Keratinocyte (primary cell): Measurements from ENCODE around the gene ERICH6B. TPM values are rescaled to one million over a fixed set of nuclear protein-coding genes. Genes with fewer than 3 reads are reported as not detected.

Source experiments
- DNase-seq: peaks from one replicate; pipeline ENCODE4 v3.0.0-alpha.2; 2011; ENCODE audit warnings: low read depth, missing footprints, low spot score
- FAIRE-seq: peaks from 2 replicates; lab custom pipeline; 2011; peaks lifted over from hg19 to GRCh38; lab: Jason Lieb, UNC
- H2AFZ ChIP-seq: 2 replicates; pipeline ENCODE4 v1.6.0; 2012; ENCODE audit warnings: low read length, control low read depth, inconsistent platforms; ENCODE audit not compliant: control insufficient read depth
- H3K27ac ChIP-seq: 2 replicates; pipeline ENCODE4 v1.5.1; 2011; ENCODE audit warnings: low read length; ENCODE audit not compliant: control insufficient read depth, insufficient read depth
- H3K27me3 ChIP-seq: 3 replicates; pipeline ENCODE4 v1.6.0; 2011; ENCODE audit warnings: low read length; ENCODE audit not compliant: control insufficient read depth, insufficient read depth; ENCODE audit errors: extremely low read depth
- H3K36me3 ChIP-seq, 2 experiments: 2 replicates in 1 of 2; 3 replicates in 1 of 2; pipeline ENCODE4 v1.5.1; 2011; ENCODE audit warnings: low read length in 2 of 2, mild to moderate bottlenecking in 1 of 2; ENCODE audit not compliant: control insufficient read depth in 2 of 2, insufficient read depth in 2 of 2; ENCODE audit errors: extremely low read depth in 1 of 2
- H3K4me1 ChIP-seq: 3 replicates; pipeline ENCODE4 v1.5.1; 2011; ENCODE audit warnings: low read length; ENCODE audit not compliant: control insufficient read depth, insufficient read depth; ENCODE audit errors: extremely low read depth
- H3K4me2 ChIP-seq: 3 replicates; pipeline ENCODE4 v1.6.0; 2011; ENCODE audit warnings: low read depth, low read length; ENCODE audit not compliant: control insufficient read depth, insufficient read depth; ENCODE audit errors: extremely low read depth
- H3K4me3 ChIP-seq, 3 experiments: fragments of 200-600 bp in 1 of 3; sonication (generic) in 1 of 3; 2 replicates in 2 of 3; 3 replicates in 1 of 3; pipeline ENCODE4 v1.5.1; 2011 to 2016; ENCODE audit warnings: low read length in 3 of 3, mild to moderate bottlenecking in 3 of 3, control low read depth in 2 of 3, inconsistent platforms in 1 of 3, low read depth in 1 of 3, mixed read lengths in 1 of 3, mixed run types in 1 of 3, moderate library complexity in 1 of 3; ENCODE audit not compliant: control insufficient read depth in 2 of 3, insufficient read depth in 2 of 3; ENCODE audit errors: extremely low read depth in 1 of 3
- H3K79me2 ChIP-seq: 2 replicates; pipeline ENCODE4 v1.6.0; 2012; ENCODE audit warnings: low read length; ENCODE audit not compliant: control insufficient read depth, insufficient read depth
- H3K9ac ChIP-seq: 3 replicates; pipeline ENCODE4 v1.6.0; 2011; ENCODE audit warnings: low read length; ENCODE audit not compliant: control insufficient read depth, insufficient read depth; ENCODE audit errors: extremely low read depth
- H3K9me1 ChIP-seq: 3 replicates; pipeline ENCODE4 v1.6.0; 2011; ENCODE audit warnings: low read length; ENCODE audit not compliant: control insufficient read depth, insufficient read depth; ENCODE audit errors: extremely low read depth
- H3K9me3 ChIP-seq: 2 replicates; pipeline ENCODE4 v1.5.1; 2012; ENCODE audit warnings: low read depth, low read length; ENCODE audit not compliant: control insufficient read depth
- H4K20me1 ChIP-seq: 3 replicates; pipeline ENCODE4 v1.6.0; 2011; ENCODE audit warnings: low read length; ENCODE audit not compliant: control insufficient read depth, insufficient read depth; ENCODE audit errors: extremely low read depth
- CTCF ChIP-seq, 3 experiments: IDR thresholded peaks in 1 of 3; conservative IDR thresholded peaks in 1 of 3; optimal IDR thresholded peaks in 1 of 3; 2 replicates in 2 of 3; 3 replicates in 1 of 3; pipeline versions ENCODE3 to v1.5.1; 2011; ENCODE audit warnings: low read length in 3 of 3, mild to moderate bottlenecking in 3 of 3, moderate library complexity in 2 of 3, control low read depth in 1 of 3, inconsistent platforms in 1 of 3; ENCODE audit not compliant: insufficient read depth in 2 of 3; ENCODE audit errors: extremely low read depth in 1 of 3
- EZH2 ChIP-seq: IDR thresholded peaks from one replicate; pipeline ENCODE4 v1.6.1; 2012; ENCODE audit warnings: inconsistent platforms, mild to moderate bottlenecking, low read length, moderate library complexity
- dilution Hi-C: fragments of 300-500 bp; cut with MboI; formaldehyde crosslinking; loops from one replicate; pipeline ENCODE4 v1.7.0; 2020; ENCODE audit warnings: low sequenced_read_pairs; ENCODE audit not compliant: extremely low pct_ligation_motif_present
- polyA plus RNA-seq, 5 experiments: library from polyadenylated mRNA; depleted of rRNA in 3 of 5; stranded (reverse) in 3 of 5; stranded (forward) in 1 of 5; unstranded in 1 of 5; fragments of >200 nt; gene quantifications; 1 replicate in 1 of 5; 2 replicates in 3 of 5; 3 replicates in 1 of 5; pipeline versions ENCODE4 v1.2.1 to v1.2.3, GENCODE V29; 2011 to 2012; ENCODE audit warnings: missing spikeins in 2 of 5, low read depth in 1 of 5, low replicate concordance in 1 of 5

Gene ERICH6B
- polyA plus RNA-seq, 1 donor (not counting 4 experiments of a cell fraction or from before 2014, with no cell fraction given), result not detected

DNA sequence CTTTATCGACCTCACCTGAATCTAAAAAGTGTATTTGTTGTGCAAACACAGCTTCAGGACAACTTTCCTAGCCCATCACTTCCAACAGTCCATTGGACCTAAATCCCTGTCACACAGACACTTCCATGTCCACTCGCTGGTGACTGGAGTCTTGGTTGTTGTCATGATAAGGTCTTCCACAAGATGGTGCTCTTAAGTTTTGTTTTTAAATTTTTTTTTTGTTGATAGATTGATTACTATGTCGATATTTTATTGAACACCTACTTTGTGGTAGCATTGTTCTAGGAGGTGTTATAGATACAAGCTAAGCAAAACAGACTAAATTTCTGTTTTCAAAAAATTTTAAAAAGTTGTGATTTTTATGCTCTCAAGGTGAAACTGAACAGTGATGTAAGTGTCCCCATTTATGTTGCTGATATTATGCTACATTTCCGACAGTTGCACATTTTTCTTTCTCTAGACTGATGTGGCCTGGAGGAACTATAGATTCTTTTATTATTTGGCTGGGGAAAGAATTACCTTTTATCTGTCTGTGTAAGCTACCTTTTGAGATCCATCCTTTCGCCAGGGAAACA, 8.1 kb upstream of the ERICH6B start:
- Histone ChIP-seq H3K79me2 (no peaks in the 10 kb centered on the region), H3K9me1 (no peaks in the 10 kb centered on the region), H4K20me1 (no peaks in the 10 kb centered on the region), H3K9ac (no peak overlapping the region), H3K4me1 (no peaks in the 10 kb centered on the region), H3K27ac (no peak overlapping the region), H3K27me3 (peaks cover 16% of the 10 kb centered on the region), H3K36me3 (no peaks in the 10 kb centered on the region), H3K4me3 (no peak overlapping the region), H2AFZ (no peak overlapping the region), H3K9me3 (no peaks in the 10 kb centered on the region), H3K4me2 (no peak overlapping the region)
- FAIRE-seq (peak; percentile 44), DNase-seq (no peak)
- dilution Hi-C loops, result no loop called here
- peak; percentile 40 to 59 (median 57) for TF ChIP-seq CTCF (optimal IDR thresholded peaks at IDR 0.05 in 1 of 3, IDR thresholded peaks at IDR 0.05 in 1 of 3, conservative IDR thresholded peaks at IDR 0.05 in 1 of 3; ENCODE audit: extremely low read depth in 1 of 3, insufficient read depth in 2 of 3, low read length in 3 of 3)
- TF ChIP-seq EZH2, result no peak

- Histone ChIP-seq H3K9me1 (no peaks in the 10 kb centered on the region), H3K9me3 (no peaks in the 10 kb centered on the region), H3K9ac (no peak overlapping the region), H3K4me1 (no peaks in the 10 kb centered on the region), H3K4me3 (no peak overlapping the region), H4K20me1 (no peaks in the 10 kb centered on the region), H3K27me3 (peaks cover 16% of the 10 kb centered on the region), H3K4me2 (no peak overlapping the region), H3K36me3 (no peaks in the 10 kb centered on the region), H3K27ac (no peak overlapping the region), H3K79me2 (no peaks in the 10 kb centered on the region), H2AFZ (no peak overlapping the region)
- DNase-seq, result no peak
- TF ChIP-seq EZH2, result peak; percentile 48
- no peak for TF ChIP-seq CTCF (optimal IDR thresholded peaks at IDR 0.05 in 1 of 3, IDR thresholded peaks at IDR 0.05 in 1 of 3, conservative IDR thresholded peaks at IDR 0.05 in 1 of 3; ENCODE audit: extremely low read depth in 1 of 3, insufficient read depth in 2 of 3, low read length in 3 of 3)
- no peak for FAIRE-seq
- dilution Hi-C loops, result no loop called here
Observed at GRCh38 chr13:45621950-45622349, 6.4 kb upstream of the ERICH6B start.
